Brain microvascular endothelial cell (primary cell): ENCODE measurements around the gene INPP5E.

ENCODE experiments used
- DNase-seq: peaks from one replicate; pipeline ENCODE4 v3.0.0-alpha.2; 2020
- H3K27ac ChIP-seq: fragments of 250-450 bp; sonication (Bioruptor Pico); 2 replicates; pipeline ENCODE4 v1.5.1; 2020; ENCODE audit warnings: mild to moderate bottlenecking, moderate library complexity
- H3K27me3 ChIP-seq: fragments of 250-450 bp; sonication (Bioruptor Pico); replicated peaks from 2 replicates; pipeline ENCODE4 v1.5.1; 2020; ENCODE audit warnings: mild to moderate bottlenecking
- H3K36me3 ChIP-seq: fragments of 250-450 bp; sonication (Bioruptor Pico); replicated peaks from 2 replicates; pipeline ENCODE4 v1.5.1; 2020; ENCODE audit warnings: mild to moderate bottlenecking
- H3K4me3 ChIP-seq: 2 replicates; pipeline ENCODE4 v1.5.1; 2011; ENCODE audit warnings: low read depth, mild to moderate bottlenecking, control low read depth, low read length, moderate library complexity
- CTCF ChIP-seq: IDR thresholded peaks from 2 replicates; pipeline ENCODE4 v1.5.1; 2011; ENCODE audit warnings: low read depth, mild to moderate bottlenecking, moderate library complexity, low read length, control low read depth, inconsistent platforms; ENCODE audit errors: missing control alignments
- in situ Hi-C: cut with HindIII; loops from 2 replicates; pipeline ENCODE4 v1.10.0; 2017; ENCODE audit warnings: low sequenced_read_pairs, low pct_ligation_motif_present

Gene INPP5E

DNA sequence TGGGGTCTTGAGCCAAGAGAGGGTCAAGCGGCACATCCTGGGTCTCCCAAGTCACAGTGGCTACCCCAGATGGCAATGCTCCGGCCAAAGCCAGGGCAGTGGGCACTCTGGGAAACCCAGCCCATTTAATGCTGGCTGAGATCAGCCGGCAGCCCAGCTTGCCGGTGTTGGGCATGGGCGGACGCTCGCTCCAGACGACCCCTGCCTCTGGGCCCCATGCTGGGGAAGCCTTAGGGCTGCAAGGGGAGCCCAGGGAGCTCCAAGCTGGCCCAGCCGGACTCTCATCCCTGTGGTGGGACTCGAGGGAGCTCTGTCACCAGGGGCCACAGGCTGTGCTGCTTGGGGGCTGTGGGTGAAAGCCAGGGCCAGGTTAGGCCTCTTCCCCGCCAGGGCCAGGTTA is 60.2 kb downstream of the INPP5E start:
- H3K27ac ChIP-seq = no peak overlapping the region
- H3K4me3 ChIP-seq = no peak overlapping the region
- in situ Hi-C loops = no loop called here
- TF ChIP-seq CTCF = no peak
- no peaks in the 10 kb centered on the region for H3K27me3 ChIP-seq
- peaks cover 70% of the 10 kb centered on the region for H3K36me3 ChIP-seq
- no peak for DNase-seq

GRCh38 chr9:136379003-136379287 is 60.7 kb downstream of the INPP5E start:
- H3K27me3 ChIP-seq = no peaks in the 10 kb centered on the region
- in situ Hi-C loops = no loop called here
- H3K36me3 ChIP-seq = peaks cover 66% of the 10 kb centered on the region
- no peak overlapping the region for H3K27ac ChIP-seq
- DNase-seq = no peak
- no peak overlapping the region for H3K4me3 ChIP-seq
- TF ChIP-seq CTCF = no peak
